Skeletal muscle satellite cell (primary cell): Measurements from ENCODE around the gene ABHD2.
"Not testable (repeated sequence)": the region's sequence is repeated elsewhere in the genome, so short reads cannot be mapped to it uniquely, and the experiment has no call there.

Experiments used
- H3K27me3 ChIP-seq: 2 replicates; pipeline ENCODE4 v1.7.0; 2013; ENCODE audit warnings: low read length; ENCODE audit not compliant: control insufficient read depth, insufficient read depth
- H3K36me3 ChIP-seq: 2 replicates; pipeline ENCODE4 v1.7.0; 2013; ENCODE audit warnings: mild to moderate bottlenecking, control low read depth, low read length; ENCODE audit not compliant: insufficient read depth
- H3K4me1 ChIP-seq: 2 replicates; pipeline ENCODE4 v1.7.0; 2013; ENCODE audit warnings: low read length; ENCODE audit not compliant: control insufficient read depth, insufficient read depth
- H3K4me2 ChIP-seq: 2 replicates; pipeline ENCODE4 v1.7.0; 2013; ENCODE audit warnings: mild to moderate bottlenecking, low read length
- H3K4me3 ChIP-seq: 2 replicates; pipeline ENCODE4 v1.7.0; 2013; ENCODE audit warnings: low read length
- H3K9ac ChIP-seq: 2 replicates; pipeline ENCODE4 v1.7.0; 2013; ENCODE audit warnings: mild to moderate bottlenecking, low read depth, low read length, moderate library complexity
- H3K9me3 ChIP-seq: replicated peaks from 2 replicates; pipeline ENCODE4 v1.7.0; 2013; ENCODE audit warnings: mild to moderate bottlenecking, control low read depth, low read length

The ABHD2 gene

GRCh38 chr15:89078851-89079810 is 9.1 kb upstream of the ABHD2 start:
- Histone ChIP-seq H3K4me1 (no peaks in the 10 kb centered on the region), H3K4me2 (no peak overlapping the region), H3K4me3 (no peak overlapping the region), H3K9me3 (no peaks in the 10 kb centered on the region), H3K36me3 (no peaks in the 10 kb centered on the region), H3K9ac (no peak overlapping the region), H3K27me3 (no peaks in the 10 kb centered on the region)

GRCh38 chr15:89081878-89082277 is 6.4 kb upstream of the ABHD2 start:
- Histone ChIP-seq H3K9ac (no peak overlapping the region), H3K4me1 (peaks cover 4% of the 10 kb centered on the region), H3K36me3 (no peaks in the 10 kb centered on the region), H3K27me3 (no peaks in the 10 kb centered on the region), H3K4me2 (no peak overlapping the region), H3K4me3 (no peak overlapping the region), H3K9me3 (no peaks in the 10 kb centered on the region)

- Histone ChIP-seq H3K4me2 (no peak overlapping the region), H3K9ac (no peak overlapping the region), H3K9me3 (no peaks in the 10 kb centered on the region), H3K27me3 (no peaks in the 10 kb centered on the region), H3K4me3 (no peak overlapping the region), H3K4me1 (peaks cover 12% of the 10 kb centered on the region), H3K36me3 (no peaks in the 10 kb centered on the region)
These were observed 5.0 kb upstream of the ABHD2 start for GRCh38 chr15:89083246-89083645.

- H3K27me3 ChIP-seq: no peaks in the 10 kb centered on the region
- H3K36me3 ChIP-seq: no peaks in the 10 kb centered on the region
- no peak overlapping the region for H3K4me2 ChIP-seq
- H3K4me3 ChIP-seq: no peak overlapping the region
- peaks cover 28% of the 10 kb centered on the region for H3K4me1 ChIP-seq
- H3K9ac ChIP-seq: peak overlapping the region; percentile 28
- H3K9me3 ChIP-seq: no peaks in the 10 kb centered on the region
These were observed 2.8 kb upstream of the ABHD2 start for GRCh38 chr15:89085289-89085926.

GRCh38 chr15:89085933-89086332 is 2.3 kb upstream of the ABHD2 start:
- not testable (repeated sequence) for H3K4me3 ChIP-seq, H3K9me3 ChIP-seq, H3K36me3 ChIP-seq, H3K4me2 ChIP-seq, H3K27me3 ChIP-seq
- Histone ChIP-seq H3K9ac (peak overlapping the region; percentile 28), H3K4me1 (peaks cover 32% of the 10 kb centered on the region)

- H3K4me3 ChIP-seq, H3K4me2 ChIP-seq, H3K27me3 ChIP-seq, H3K9me3 ChIP-seq, H3K36me3 ChIP-seq, H3K9ac ChIP-seq: not testable (repeated sequence)
- peaks cover 36% of the 10 kb centered on the region for H3K4me1 ChIP-seq
These were observed 1.9 kb upstream of the ABHD2 start for GRCh38 chr15:89086390-89086789.

GRCh38 chr15:89087161-89087829 is 961 bp upstream of the ABHD2 start:
- peak overlapping the region; percentile 61 for H3K4me3 ChIP-seq

GRCh38 chr15:89088605-89089315 is 504 bp downstream of the ABHD2 start:
- H3K4me2 ChIP-seq: peak overlapping the region; percentile 97
- peaks cover 52% of the 10 kb centered on the region for H3K4me1 ChIP-seq
- no peaks in the 10 kb centered on the region for H3K27me3 ChIP-seq
- no peaks in the 10 kb centered on the region for H3K9me3 ChIP-seq
- no peaks in the 10 kb centered on the region for H3K36me3 ChIP-seq
- H3K9ac ChIP-seq: peak overlapping the region; percentile 94
- H3K4me3 ChIP-seq: peak overlapping the region; percentile 86

More at GRCh38 chr15:89087161-89087829, 961 bp upstream of the ABHD2 start:
- peak overlapping the region; percentile 73 for H3K9ac ChIP-seq
- no peaks in the 10 kb centered on the region for H3K27me3 ChIP-seq
- no peaks in the 10 kb centered on the region for H3K36me3 ChIP-seq
- peaks cover 45% of the 10 kb centered on the region for H3K4me1 ChIP-seq
- H3K9me3 ChIP-seq: no peaks in the 10 kb centered on the region
- peak overlapping the region; percentile 83 for H3K4me2 ChIP-seq

- Histone ChIP-seq H3K9ac (peak overlapping the region; percentile 94), H3K36me3 (no peaks in the 10 kb centered on the region), H3K27me3 (no peaks in the 10 kb centered on the region), H3K9me3 (no peaks in the 10 kb centered on the region), H3K4me1 (peaks cover 52% of the 10 kb centered on the region), H3K4me3 (peak overlapping the region; percentile 86), H3K4me2 (peak overlapping the region; percentile 97)
These were observed 1.3 kb downstream of the ABHD2 start for GRCh38 chr15:89089316-89090230.

GRCh38 chr15:89090791-89091626 is 2.8 kb downstream of the ABHD2 start:
- no peaks in the 10 kb centered on the region for H3K9me3 ChIP-seq
- no peaks in the 10 kb centered on the region for H3K36me3 ChIP-seq
- H3K4me1 ChIP-seq: peaks cover 55% of the 10 kb centered on the region
- H3K4me2 ChIP-seq: peak overlapping the region; percentile 84
- H3K27me3 ChIP-seq: no peaks in the 10 kb centered on the region
- peak overlapping the region; percentile 59 for H3K4me3 ChIP-seq
- H3K9ac ChIP-seq: peak overlapping the region; percentile 80
